GM12865 (cell line): Measurements from ENCODE around the gene NBEAL1.
"Not testable (repeated sequence)": the region's sequence is repeated elsewhere in the genome, so short reads cannot be mapped to it uniquely, and the experiment has no call there.

Experiments used
- DNase-seq: peaks from one replicate; pipeline ENCODE4 v3.0.0; 2010; ENCODE audit warnings: low read depth
- H3K4me3 ChIP-seq: 2 replicates; pipeline ENCODE4 v1.5.1; 2011; ENCODE audit warnings: mild to moderate bottlenecking, low read depth, low read length, control low read depth
- TF ChIP-seq, protein P1 (sequence below): IDR thresholded peaks from 2 replicates; pipeline ENCODE4 v1.5.1; 2011; ENCODE audit warnings: low read length, control low read depth, low read depth, inconsistent platforms; ENCODE audit not compliant: insufficient read depth; ENCODE audit errors: missing control alignments

The NBEAL1 gene

DNA sequence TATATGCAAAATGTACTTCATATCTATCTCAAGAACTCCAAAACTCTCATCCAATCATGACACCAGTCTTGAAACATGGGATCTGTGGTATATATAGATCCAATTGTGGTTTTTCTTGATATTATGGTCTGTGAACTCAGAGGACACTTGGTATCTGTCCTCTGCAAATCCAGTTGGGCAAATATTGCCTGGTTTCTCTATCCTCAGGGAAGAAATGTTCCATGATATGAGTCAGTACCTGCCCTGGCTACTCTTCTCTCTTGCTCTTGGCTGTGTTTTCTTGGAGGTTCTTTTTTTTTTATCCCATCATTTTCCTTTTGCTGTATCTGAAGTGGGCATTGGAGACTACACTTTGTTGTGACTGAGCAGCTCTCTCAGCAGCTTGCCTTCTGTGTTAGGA, 10.9 kb downstream of the NBEAL1 start:
- TF ChIP-seq, protein P1, sequence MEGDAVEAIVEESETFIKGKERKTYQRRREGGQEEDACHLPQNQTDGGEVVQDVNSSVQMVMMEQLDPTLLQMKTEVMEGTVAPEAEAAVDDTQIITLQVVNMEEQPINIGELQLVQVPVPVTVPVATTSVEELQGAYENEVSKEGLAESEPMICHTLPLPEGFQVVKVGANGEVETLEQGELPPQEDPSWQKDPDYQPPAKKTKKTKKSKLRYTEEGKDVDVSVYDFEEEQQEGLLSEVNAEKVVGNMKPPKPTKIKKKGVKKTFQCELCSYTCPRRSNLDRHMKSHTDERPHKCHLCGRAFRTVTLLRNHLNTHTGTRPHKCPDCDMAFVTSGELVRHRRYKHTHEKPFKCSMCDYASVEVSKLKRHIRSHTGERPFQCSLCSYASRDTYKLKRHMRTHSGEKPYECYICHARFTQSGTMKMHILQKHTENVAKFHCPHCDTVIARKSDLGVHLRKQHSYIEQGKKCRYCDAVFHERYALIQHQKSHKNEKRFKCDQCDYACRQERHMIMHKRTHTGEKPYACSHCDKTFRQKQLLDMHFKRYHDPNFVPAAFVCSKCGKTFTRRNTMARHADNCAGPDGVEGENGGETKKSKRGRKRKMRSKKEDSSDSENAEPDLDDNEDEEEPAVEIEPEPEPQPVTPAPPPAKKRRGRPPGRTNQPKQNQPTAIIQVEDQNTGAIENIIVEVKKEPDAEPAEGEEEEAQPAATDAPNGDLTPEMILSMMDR: no peak
- no peak for DNase-seq
- H3K4me3 ChIP-seq: no peak overlapping the region

DNA sequence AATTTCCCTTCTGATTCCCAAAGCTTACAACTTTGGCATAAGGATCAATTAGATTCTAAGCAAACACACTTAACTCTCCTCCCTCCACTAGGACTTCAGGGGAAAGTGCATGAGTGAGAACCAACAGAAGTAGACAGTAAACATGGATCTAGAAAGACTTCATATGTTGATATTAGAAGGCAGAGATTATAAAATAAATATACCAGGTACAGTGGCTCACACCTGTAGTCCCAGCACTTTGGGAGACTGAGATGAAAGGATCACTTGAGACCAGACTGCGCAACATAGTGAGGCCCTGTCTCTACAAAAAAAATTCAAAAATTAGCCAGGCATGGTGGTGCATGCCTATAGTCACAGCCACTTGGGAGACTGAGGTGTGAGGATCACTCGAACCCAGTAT, 15.9 kb downstream of the NBEAL1 start:
- no peak overlapping the region for H3K4me3 ChIP-seq
- TF ChIP-seq, protein P1: no peak
- no peak for DNase-seq

DNA sequence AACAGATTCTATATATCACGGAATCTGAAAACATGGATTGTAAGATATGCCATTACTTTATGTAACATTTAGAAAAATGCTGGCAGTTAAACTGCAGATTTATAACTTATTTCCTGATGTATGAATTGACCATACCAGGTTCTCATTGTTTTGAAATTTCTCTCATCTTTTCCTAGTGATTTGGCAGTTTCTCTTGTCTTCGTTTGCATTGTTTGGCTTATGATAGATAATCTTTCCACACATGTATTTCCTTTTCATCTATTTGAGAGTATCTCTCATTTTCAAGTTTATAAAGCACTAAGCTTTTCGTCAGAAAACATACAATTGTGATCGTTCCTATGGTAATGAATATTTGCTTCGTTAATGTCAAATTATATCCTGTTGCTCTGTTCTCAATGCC, 16.3 kb downstream of the NBEAL1 start:
- TF ChIP-seq, protein P1: no peak
- DNase-seq: no peak

DNA sequence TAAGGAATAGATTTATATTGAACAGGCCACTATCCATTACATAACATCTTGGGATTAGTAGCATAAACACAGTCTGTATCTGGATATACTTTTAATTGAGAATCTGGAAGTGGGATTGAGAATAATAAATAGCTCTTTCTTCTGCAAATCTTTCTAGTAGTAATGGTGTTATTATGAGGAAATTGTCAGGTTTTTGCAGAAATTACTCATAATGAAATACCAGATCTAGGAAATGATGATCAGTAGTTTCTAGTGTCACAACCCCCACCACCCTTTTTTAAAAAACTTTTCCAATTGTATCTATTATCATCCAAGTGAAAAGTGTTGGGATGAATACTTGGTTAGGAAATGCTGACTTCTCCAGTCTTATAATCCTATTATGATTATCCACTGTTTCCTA, 18.7 kb downstream of the NBEAL1 start:
- TF ChIP-seq, protein P1: no peak
- DNase-seq: no peak
- no peak overlapping the region for H3K4me3 ChIP-seq

More for the DNA sequence above, 16.3 kb downstream of the NBEAL1 start:
- no peak overlapping the region for H3K4me3 ChIP-seq

DNA sequence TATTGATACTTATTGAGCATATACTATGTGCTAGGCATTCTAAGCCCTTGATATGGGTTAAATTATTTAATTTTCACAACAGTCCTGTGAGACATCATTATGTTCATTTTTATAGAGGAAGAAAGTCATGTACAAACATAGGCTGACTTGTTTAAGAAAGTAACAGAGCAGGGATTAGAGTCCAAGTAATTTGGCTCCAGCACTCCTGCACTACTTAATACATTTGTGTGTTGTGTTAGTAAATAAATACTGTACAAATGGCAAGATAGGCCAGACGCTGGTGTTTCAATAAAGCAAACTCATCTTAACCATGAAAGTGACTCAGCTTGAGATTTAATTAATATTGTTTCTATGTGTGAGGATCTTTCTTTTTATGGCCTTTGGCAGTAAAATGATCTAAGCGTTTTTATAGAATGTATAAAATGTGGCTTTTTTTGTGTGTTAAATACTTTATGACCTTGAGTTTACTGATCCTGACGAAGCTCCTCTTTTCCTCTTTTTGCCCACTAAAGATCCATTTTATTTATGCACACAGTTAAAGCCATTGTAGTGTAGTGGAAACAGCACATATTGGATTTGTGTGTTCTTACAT, 21.3 kb downstream of the NBEAL1 start:
- no peak for DNase-seq
- TF ChIP-seq, protein P1: no peak

DNA sequence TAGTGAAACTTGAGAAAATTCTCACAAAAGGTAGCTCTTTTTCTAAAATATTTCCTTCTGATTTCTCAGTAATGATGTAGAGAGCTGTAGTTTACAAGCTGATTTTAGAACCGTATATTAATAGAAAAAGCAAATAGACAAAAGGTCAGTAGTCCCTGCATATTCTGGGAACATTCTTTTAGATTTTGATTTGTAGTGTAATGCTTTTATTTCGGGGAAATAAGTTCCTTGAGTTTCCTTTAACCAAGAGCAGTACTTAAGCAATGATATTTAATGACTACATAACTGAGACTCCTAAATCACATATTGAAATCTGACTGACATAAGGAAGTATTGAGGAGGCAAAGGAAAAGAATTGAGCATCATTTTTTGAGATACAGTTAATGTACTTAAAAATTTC, 22.4 kb downstream of the NBEAL1 start:
- DNase-seq: no peak
- TF ChIP-seq, protein P1: no peak
- H3K4me3 ChIP-seq: no peak overlapping the region

More for the DNA sequence above, 21.3 kb downstream of the NBEAL1 start:
- no peak overlapping the region for H3K4me3 ChIP-seq

DNA sequence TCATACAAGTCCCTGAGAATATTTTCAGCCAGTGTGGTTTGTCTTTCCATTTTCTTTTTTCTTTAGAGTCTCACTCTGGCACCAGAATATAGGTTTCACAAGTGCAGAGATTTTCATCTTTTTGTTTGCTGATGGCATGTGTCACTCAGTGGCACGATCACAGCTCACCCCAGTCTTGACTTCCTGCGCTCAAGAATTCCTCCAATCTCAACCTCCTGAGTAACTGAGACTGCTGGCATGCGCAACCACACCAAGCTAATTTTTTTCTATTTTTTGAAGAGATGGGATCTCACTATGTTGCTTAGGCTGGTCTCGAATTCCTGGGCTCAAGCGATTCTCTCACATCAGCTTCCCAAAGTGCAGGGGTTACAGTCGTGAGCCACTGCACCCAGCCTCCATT, 23.9 kb downstream of the NBEAL1 start:
- DNase-seq: no peak
- TF ChIP-seq, protein P1: no peak
- no peak overlapping the region for H3K4me3 ChIP-seq

DNA sequence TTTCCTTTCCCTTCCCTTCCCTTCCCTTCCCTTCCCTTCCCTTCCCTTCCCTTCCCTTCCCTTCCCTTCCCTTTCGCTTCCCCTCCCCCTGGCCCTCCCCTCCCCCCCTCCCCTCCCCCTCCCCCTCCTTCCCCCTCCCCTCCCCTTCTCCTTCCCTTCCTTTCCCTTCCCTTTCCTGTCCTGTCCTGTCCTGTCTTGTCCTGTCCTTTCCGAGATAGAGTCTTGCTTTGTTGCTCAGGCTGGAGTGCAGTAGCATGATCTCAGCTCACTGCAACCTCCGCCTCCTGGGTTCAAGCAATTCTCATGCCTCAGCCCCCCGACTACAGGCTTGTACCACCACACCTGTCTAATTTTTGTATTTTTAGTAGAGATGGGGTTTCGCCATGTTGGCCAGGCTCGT, 24.5 kb downstream of the NBEAL1 start:
- DNase-seq: not testable (repeated sequence)

More for the DNA sequence above, 24.5 kb downstream of the NBEAL1 start:
- not testable (repeated sequence) for H3K4me3 ChIP-seq
